Endothelial cell (in vitro differentiated cells): Measurements from ENCODE around the gene STMN1. TPM values are rescaled to one million over a fixed set of nuclear protein-coding genes. Genes with fewer than 3 reads are reported as not detected.
A peak's percentile ranks its signal among the peaks of the same experiment; 100 is the strongest.

Experiments
- DNase-seq: peaks from one replicate; pipeline ENCODE4 v3.0.0; 2021; ENCODE audit warnings: low spot score
- H3K27ac Mint-ChIP-seq: one replicate; pipeline ENCODE4 v1.8.0; 2021; ENCODE audit warnings: mixed read lengths, inconsistent platforms; ENCODE audit not compliant: unreplicated experiment
- H3K27me3 Mint-ChIP-seq: one replicate; pipeline ENCODE4 v1.8.0; 2021; ENCODE audit warnings: mild to moderate bottlenecking, moderate library complexity, mixed read lengths, inconsistent platforms; ENCODE audit not compliant: unreplicated experiment
- H3K36me3 Mint-ChIP-seq: one replicate; pipeline ENCODE4 v1.8.0; 2021; ENCODE audit warnings: mild to moderate bottlenecking, low read depth, mixed read lengths, inconsistent platforms; ENCODE audit not compliant: unreplicated experiment
- H3K4me1 Mint-ChIP-seq: one replicate; pipeline ENCODE4 v1.8.0; 2021; ENCODE audit warnings: mild to moderate bottlenecking, mixed read lengths, inconsistent platforms; ENCODE audit not compliant: unreplicated experiment
- H3K4me3 Mint-ChIP-seq: one replicate; pipeline ENCODE4 v1.8.0; 2021; ENCODE audit warnings: mild to moderate bottlenecking, mixed read lengths, inconsistent platforms; ENCODE audit not compliant: unreplicated experiment
- H3K9me3 Mint-ChIP-seq: one replicate; pipeline ENCODE4 v1.8.0; 2021; ENCODE audit warnings: mixed read lengths, inconsistent platforms; ENCODE audit not compliant: unreplicated experiment
- total RNA-seq: library from RNA; stranded (reverse); fragmentation: NEBNext Ultra II Directional; extraction: Animal tissue kit (Norgen Biotek cat#: 25700); gene quantifications from one replicate; pipeline ENCODE4 v1.2.1, GENCODE V29; 2021; ENCODE audit not compliant: unreplicated experiment
- TF ChIP-seq, protein P1 (sequence below): fragments of 200-600 bp; sonication (generic); IDR thresholded peaks from one replicate; pipeline ENCODE4 v1.5.0; 2021; ENCODE audit warnings: antibody characterized with exemption; ENCODE audit not compliant: unreplicated experiment

STMN1 gene
- total RNA-seq, 1 donor from 2014 or later: 972 TPM

DNA sequence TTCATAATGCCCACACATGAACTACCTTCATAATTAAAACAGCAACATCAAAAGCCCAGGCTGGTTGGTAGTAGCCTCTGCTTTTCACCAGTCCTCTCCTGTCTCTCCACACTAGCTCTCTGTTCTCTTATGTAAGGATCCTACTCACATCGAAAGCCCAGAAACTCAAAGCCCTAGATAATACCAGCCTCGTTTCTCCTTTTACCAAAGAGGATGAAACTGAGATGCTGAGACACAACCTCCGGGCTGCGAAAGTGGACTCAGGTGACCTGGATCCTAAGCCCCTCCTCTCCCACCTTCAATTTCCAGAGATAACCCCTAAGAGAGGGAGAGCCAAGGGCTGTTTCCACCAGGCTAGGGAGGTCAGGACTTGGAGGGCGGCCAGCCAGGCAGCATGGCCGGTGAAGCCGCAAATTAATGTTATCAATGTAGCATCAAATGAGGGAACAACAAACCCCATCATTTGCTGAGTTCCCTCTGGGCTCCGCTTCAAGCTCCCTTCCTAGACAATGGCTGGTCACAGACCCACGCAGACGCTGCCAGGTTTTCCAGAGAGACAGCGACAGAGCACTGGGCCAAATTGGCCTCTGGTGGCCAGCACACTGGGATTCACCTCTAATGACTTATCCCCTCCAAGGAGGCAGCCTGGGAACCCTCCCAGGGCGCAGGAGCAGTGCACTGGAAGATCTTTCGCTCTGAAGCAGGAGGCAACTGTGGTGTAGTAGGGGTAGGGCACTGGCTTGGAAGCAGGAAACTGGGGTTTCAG, 20.7 kb upstream of the STMN1 start:
- Mint-ChIP-seq H3K27me3 (peaks cover 12% of the 10 kb centered on the region), H3K4me3 (no peak overlapping the region), H3K9me3 (no peaks in the 10 kb centered on the region), H3K27ac (peak overlapping the region; percentile 98), H3K36me3 (no peaks in the 10 kb centered on the region), H3K4me1 (peaks cover 70% of the 10 kb centered on the region)
- TF ChIP-seq, protein P1, sequence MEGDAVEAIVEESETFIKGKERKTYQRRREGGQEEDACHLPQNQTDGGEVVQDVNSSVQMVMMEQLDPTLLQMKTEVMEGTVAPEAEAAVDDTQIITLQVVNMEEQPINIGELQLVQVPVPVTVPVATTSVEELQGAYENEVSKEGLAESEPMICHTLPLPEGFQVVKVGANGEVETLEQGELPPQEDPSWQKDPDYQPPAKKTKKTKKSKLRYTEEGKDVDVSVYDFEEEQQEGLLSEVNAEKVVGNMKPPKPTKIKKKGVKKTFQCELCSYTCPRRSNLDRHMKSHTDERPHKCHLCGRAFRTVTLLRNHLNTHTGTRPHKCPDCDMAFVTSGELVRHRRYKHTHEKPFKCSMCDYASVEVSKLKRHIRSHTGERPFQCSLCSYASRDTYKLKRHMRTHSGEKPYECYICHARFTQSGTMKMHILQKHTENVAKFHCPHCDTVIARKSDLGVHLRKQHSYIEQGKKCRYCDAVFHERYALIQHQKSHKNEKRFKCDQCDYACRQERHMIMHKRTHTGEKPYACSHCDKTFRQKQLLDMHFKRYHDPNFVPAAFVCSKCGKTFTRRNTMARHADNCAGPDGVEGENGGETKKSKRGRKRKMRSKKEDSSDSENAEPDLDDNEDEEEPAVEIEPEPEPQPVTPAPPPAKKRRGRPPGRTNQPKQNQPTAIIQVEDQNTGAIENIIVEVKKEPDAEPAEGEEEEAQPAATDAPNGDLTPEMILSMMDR: no peak
- no peak for DNase-seq

DNA sequence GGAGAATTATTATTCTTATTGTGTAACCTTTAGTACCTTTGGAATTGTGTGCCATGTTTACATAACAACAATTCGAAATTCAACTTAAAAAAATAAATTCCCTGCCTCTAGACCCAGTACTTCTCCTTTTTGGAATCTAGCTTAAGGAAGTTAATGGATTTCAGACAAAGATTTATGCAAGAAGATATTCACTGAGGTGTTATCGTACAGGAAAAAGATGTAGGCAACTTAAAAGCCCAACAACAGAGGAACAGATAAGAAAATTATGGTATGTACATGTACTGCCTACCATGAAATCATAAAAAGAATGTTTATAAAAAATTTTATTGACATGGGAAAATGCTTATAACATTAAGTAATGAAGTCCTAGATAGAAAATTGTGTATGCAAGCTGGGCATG, 18.2 kb upstream of the STMN1 start:
- DNase-seq: no peak
- Mint-ChIP-seq H3K36me3 (no peaks in the 10 kb centered on the region), H3K27ac (peak overlapping the region; percentile 98), H3K4me3 (no peak overlapping the region), H3K27me3 (peaks cover 10% of the 10 kb centered on the region), H3K9me3 (no peaks in the 10 kb centered on the region), H3K4me1 (peaks cover 65% of the 10 kb centered on the region)
- TF ChIP-seq, protein P1: no peak

DNA sequence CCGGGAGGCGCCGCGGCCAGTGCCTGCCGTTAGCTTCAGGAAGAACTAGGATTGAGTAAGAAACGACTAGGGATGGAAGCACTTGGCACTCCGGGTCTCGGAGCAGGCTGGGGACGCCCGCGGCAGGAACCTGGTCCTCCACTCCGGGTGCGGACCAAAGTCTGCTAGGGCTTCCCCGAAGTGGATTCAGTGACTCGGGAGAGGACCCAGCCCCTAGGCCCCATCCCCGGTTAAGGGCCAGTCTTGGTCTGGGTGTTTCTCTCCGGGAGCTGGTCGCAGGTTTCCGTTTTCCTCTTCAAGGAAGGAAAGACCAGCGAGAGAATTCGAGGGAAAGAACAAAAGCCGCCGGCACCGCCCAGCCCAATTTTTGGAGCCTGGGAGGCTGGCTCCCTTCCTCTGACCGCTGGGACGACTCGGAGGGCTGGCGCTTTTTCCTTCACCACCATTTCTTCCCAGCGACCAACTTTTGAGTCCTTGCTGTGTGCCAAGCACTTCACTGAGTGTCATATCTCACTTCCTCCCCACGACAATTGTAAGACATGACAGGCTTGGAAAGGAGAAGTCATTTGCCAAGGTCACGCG, 16.8 kb upstream of the STMN1 start:
- DNase-seq: peak; percentile 71
- H3K4me3 Mint-ChIP-seq: peak overlapping the region; percentile 86
- H3K27me3 Mint-ChIP-seq: peaks cover 10% of the 10 kb centered on the region
- peaks cover 54% of the 10 kb centered on the region for H3K4me1 Mint-ChIP-seq
- peak overlapping the region; percentile 98 for H3K27ac Mint-ChIP-seq
- H3K36me3 Mint-ChIP-seq: no peaks in the 10 kb centered on the region
- no peaks in the 10 kb centered on the region for H3K9me3 Mint-ChIP-seq
- TF ChIP-seq, protein P1: no peak

DNA sequence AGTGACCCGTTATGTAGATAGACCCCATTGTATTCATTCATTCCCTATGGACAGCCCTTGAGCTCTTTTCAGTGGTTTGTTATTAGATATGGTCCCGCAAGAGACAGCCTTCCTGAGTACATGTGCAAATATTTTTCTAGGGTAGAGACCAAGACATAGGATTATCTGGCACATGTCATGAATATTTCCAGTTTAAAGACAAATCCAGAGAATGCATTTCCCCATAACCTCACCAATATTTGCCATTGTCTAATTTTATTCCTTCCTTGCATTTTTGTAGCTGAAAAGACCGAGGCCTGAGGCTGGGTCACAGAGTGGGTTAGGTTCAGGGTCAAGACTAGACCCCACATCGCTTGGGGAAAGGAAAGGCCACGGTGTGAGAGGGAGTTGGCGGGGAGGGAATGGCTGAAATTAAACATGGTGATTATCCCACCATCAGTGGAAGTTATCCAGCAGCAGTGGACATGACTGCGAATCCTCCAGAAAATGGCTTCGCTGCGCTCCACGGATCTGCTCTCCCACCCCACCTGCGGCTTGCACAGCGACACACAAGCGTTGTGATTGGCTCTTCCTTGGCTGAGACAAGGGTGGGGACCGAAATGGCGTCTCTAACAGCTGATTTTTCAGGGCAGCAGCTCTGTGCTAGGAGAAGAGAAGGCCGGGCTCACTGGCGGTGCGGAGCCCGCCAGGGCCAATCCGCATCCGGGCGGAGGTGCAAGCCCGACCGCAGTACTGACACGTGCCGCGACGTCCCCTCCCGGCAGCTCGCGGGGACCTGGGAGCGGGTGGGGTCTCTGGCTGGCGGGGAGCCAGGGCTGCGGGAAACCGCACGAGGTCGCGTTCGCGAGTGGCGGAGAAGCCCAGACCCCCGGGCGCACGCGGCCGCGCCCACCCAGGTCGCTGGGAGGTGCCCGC, 16.1 kb upstream of the STMN1 start:
- peaks cover 9% of the 10 kb centered on the region for H3K27me3 Mint-ChIP-seq
- H3K9me3 Mint-ChIP-seq: no peaks in the 10 kb centered on the region
- H3K4me1 Mint-ChIP-seq: peaks cover 53% of the 10 kb centered on the region
- peak overlapping the region; percentile 71 for H3K4me3 Mint-ChIP-seq
- H3K36me3 Mint-ChIP-seq: no peaks in the 10 kb centered on the region
- peak overlapping the region; percentile 98 for H3K27ac Mint-ChIP-seq
- peak; percentile 42 for DNase-seq
- TF ChIP-seq, protein P1: no peak
